ENCODE results near the gene ADGRV1. TPM values are rescaled to one million over a fixed set of nuclear protein-coding genes. Genes with fewer than 3 reads are reported as not detected.

ADGRV1 gene
- total RNA-seq, 1 donor from 2014 or later: 10.0 TPM

DNA sequence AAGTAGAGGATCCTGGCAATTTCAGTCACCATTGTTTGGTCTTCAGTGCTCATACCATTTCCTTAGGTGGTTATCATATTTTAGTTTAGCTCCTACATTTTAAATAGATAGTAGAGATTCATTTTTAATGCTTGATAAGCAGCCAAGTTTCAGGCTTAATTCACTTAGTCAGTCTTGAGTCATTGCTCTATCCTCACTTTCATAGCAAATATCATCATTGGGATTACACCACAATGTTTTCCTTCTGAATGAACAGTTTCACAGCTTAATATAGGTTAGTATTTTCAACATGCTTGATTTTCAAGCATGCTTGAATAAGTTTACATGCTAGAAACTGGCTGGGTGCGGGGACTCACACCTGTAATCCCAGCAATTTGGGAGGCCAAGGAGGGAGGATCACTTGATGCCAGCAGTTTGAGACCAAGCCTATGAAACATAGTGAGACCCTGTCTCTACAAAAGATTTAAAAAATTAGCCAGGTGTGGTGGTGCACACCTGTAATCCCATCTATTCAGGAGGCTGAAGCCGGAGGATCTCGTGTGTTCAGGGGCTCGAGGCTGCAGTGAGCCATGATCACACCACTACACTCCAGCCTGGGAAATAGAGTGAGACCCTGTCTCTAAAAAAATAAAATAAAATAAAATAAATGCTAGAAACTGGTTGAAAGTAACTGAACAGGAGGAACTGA, 339.9 kb downstream of the ADGRV1 start:
- no peaks in the 10 kb centered on the region for H3K36me3 Mint-ChIP-seq (ENCODE audit: low read depth, unreplicated experiment)
- H3K4me2 ChIP-seq (ENCODE audit: low read length): no peak overlapping the region
- H3K4me1 Mint-ChIP-seq (ENCODE audit: low read depth, unreplicated experiment): peaks cover 2% of the 10 kb centered on the region
- no peak overlapping the region for H3K27ac ChIP-seq (ENCODE audit: low read depth, low read length)
- no peaks in the 10 kb centered on the region for H3K36me3 ChIP-seq (ENCODE audit: insufficient read depth, low read length)
- peak; percentile 43 for DNase-seq (ENCODE audit: low read depth)
- H4K20me1 ChIP-seq (ENCODE audit: insufficient read depth, low read length): no peaks in the 10 kb centered on the region
- H3K4me3 ChIP-seq (ENCODE audit: insufficient read depth, low read depth, low read length): no peak overlapping the region
- TF ChIP-seq EZH2 (IDR thresholded peaks at IDR 0.05; ENCODE audit: insufficient read depth, low read length): no peak
- TF ChIP-seq, protein P1, sequence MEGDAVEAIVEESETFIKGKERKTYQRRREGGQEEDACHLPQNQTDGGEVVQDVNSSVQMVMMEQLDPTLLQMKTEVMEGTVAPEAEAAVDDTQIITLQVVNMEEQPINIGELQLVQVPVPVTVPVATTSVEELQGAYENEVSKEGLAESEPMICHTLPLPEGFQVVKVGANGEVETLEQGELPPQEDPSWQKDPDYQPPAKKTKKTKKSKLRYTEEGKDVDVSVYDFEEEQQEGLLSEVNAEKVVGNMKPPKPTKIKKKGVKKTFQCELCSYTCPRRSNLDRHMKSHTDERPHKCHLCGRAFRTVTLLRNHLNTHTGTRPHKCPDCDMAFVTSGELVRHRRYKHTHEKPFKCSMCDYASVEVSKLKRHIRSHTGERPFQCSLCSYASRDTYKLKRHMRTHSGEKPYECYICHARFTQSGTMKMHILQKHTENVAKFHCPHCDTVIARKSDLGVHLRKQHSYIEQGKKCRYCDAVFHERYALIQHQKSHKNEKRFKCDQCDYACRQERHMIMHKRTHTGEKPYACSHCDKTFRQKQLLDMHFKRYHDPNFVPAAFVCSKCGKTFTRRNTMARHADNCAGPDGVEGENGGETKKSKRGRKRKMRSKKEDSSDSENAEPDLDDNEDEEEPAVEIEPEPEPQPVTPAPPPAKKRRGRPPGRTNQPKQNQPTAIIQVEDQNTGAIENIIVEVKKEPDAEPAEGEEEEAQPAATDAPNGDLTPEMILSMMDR (IDR thresholded peaks at IDR 0.05; ENCODE audit: insufficient read depth, low read depth, low read length): no peak
- H3K79me2 ChIP-seq (ENCODE audit: insufficient read depth, low read length): no peaks in the 10 kb centered on the region
- no peak overlapping the region for H3K9ac ChIP-seq (ENCODE audit: low read length)
- H3K27me3 Mint-ChIP-seq (ENCODE audit: low read depth, unreplicated experiment): no peaks in the 10 kb centered on the region
- H3K9me3 ChIP-seq (ENCODE audit: insufficient read depth, low read depth, low read length): no peaks in the 10 kb centered on the region
- H2AFZ ChIP-seq (ENCODE audit: low read depth, low read length): no peak overlapping the region
- no peak for FAIRE-seq
- no peak overlapping the region for H3K27ac Mint-ChIP-seq (ENCODE audit: unreplicated experiment)
- no peaks in the 10 kb centered on the region for H3K4me1 ChIP-seq (ENCODE audit: insufficient read depth, low read length)
- no peaks in the 10 kb centered on the region for H3K27me3 ChIP-seq (ENCODE audit: insufficient read depth, low read length)
- H3K4me3 Mint-ChIP-seq (ENCODE audit: unreplicated experiment): no peak overlapping the region
- no peaks in the 10 kb centered on the region for H3K9me3 Mint-ChIP-seq (ENCODE audit: unreplicated experiment)

DNA sequence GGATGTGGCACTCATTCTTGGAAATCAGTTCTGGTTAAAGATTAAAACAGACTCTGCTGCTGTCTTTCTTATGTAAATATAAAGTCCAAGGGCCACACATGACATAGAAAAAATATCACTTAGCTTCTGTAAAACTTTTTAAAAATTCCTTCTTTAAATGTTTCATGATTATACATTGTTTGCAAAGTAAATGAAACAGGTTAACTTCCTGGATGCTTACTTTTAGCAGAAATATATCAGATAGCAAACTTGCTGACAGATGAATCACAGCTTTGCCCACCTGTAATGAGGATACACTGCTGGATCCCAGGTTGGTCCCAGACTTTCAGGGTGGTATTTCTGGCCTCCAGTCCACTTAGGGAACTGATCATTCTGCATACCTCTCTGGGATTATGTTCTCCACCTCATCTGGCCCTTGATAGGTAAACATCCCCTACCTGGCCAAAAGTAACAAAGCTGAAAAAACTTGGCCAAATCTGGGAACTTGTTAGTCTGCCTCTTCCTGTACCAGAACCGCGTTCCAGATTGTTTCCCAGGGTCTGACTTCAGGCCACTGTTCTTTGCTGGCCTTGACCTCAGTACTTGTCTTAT, 340.5 kb downstream of the ADGRV1 start:
- H3K27ac ChIP-seq (ENCODE audit: low read depth, low read length): no peak overlapping the region
- no peaks in the 10 kb centered on the region for H4K20me1 ChIP-seq (ENCODE audit: insufficient read depth, low read length)
- Mint-ChIP-seq H3K9me3 (ENCODE audit: unreplicated experiment) (no peaks in the 10 kb centered on the region), H3K36me3 (ENCODE audit: low read depth, unreplicated experiment) (no peaks in the 10 kb centered on the region), H3K4me1 (ENCODE audit: low read depth, unreplicated experiment) (peaks cover 2% of the 10 kb centered on the region), H3K27ac (ENCODE audit: unreplicated experiment) (no peak overlapping the region), H3K4me3 (ENCODE audit: unreplicated experiment) (no peak overlapping the region), H3K27me3 (ENCODE audit: low read depth, unreplicated experiment) (no peaks in the 10 kb centered on the region)
- no peak for TF ChIP-seq EZH2 (IDR thresholded peaks at IDR 0.05; ENCODE audit: insufficient read depth, low read length)
- TF ChIP-seq, protein P1 (IDR thresholded peaks at IDR 0.05; ENCODE audit: insufficient read depth, low read depth, low read length): no peak
- no peaks in the 10 kb centered on the region for H3K27me3 ChIP-seq (ENCODE audit: insufficient read depth, low read length)
- H3K4me1 ChIP-seq (ENCODE audit: insufficient read depth, low read length): no peaks in the 10 kb centered on the region
- FAIRE-seq (no peak), DNase-seq (ENCODE audit: low read depth) (no peak)
- no peaks in the 10 kb centered on the region for H3K79me2 ChIP-seq (ENCODE audit: insufficient read depth, low read length)
- no peak overlapping the region for H3K4me3 ChIP-seq (ENCODE audit: insufficient read depth, low read depth, low read length)
- no peaks in the 10 kb centered on the region for H3K36me3 ChIP-seq (ENCODE audit: insufficient read depth, low read length)
- H3K4me2 ChIP-seq (ENCODE audit: low read length): no peak overlapping the region
- no peaks in the 10 kb centered on the region for H3K9me3 ChIP-seq (ENCODE audit: insufficient read depth, low read depth, low read length)
- no peak overlapping the region for H2AFZ ChIP-seq (ENCODE audit: low read depth, low read length)
- no peak overlapping the region for H3K9ac ChIP-seq (ENCODE audit: low read length)

DNA sequence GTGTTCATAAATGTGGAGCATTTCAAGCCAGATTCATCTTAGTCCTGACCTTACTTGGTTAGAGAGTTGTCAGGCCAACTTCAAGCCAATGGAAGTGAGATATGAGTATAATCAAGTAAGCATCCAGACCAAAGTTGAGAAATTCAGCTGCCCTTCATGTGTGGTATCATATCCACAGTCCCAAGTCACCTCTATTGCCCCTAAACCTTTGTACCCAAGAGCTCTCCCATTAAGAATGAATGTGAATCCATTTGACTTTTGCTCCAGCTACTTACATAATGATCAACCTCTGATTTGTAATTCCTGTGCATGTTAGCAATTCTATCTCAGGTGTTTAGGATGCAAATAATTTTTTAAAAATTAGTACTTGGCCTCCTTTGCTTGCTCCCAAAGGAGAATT, 342.7 kb downstream of the ADGRV1 start:
- Mint-ChIP-seq H3K36me3 (ENCODE audit: low read depth, unreplicated experiment) (no peaks in the 10 kb centered on the region), H3K4me3 (ENCODE audit: unreplicated experiment) (no peak overlapping the region), H3K9me3 (ENCODE audit: unreplicated experiment) (no peaks in the 10 kb centered on the region), H3K27ac (ENCODE audit: unreplicated experiment) (no peak overlapping the region), H3K4me1 (ENCODE audit: low read depth, unreplicated experiment) (no peaks in the 10 kb centered on the region), H3K27me3 (ENCODE audit: low read depth, unreplicated experiment) (no peaks in the 10 kb centered on the region)
- Histone ChIP-seq H3K9me3 (ENCODE audit: insufficient read depth, low read depth, low read length) (no peaks in the 10 kb centered on the region), H3K79me2 (ENCODE audit: insufficient read depth, low read length) (no peaks in the 10 kb centered on the region), H3K36me3 (ENCODE audit: insufficient read depth, low read length) (no peaks in the 10 kb centered on the region), H4K20me1 (ENCODE audit: insufficient read depth, low read length) (no peaks in the 10 kb centered on the region), H3K4me1 (ENCODE audit: insufficient read depth, low read length) (no peaks in the 10 kb centered on the region), H3K9ac (ENCODE audit: low read length) (no peak overlapping the region), H2AFZ (ENCODE audit: low read depth, low read length) (no peak overlapping the region), H3K27ac (ENCODE audit: low read depth, low read length) (no peak overlapping the region), H3K4me2 (ENCODE audit: low read length) (no peak overlapping the region), H3K4me3 (ENCODE audit: insufficient read depth, low read depth, low read length) (no peak overlapping the region), H3K27me3 (ENCODE audit: insufficient read depth, low read length) (no peaks in the 10 kb centered on the region)
- FAIRE-seq (no peak), DNase-seq (ENCODE audit: low read depth) (no peak)
- no peak for TF ChIP-seq EZH2 (IDR thresholded peaks at IDR 0.05; ENCODE audit: insufficient read depth, low read length)
- TF ChIP-seq, protein P1 (IDR thresholded peaks at IDR 0.05; ENCODE audit: insufficient read depth, low read depth, low read length): no peak
